Activated T-cell treated with anti-CD3 and anti-CD28 coated beads for 4 hours (primary cell): Measurements from ENCODE around the gene LYRM9.
"Not testable (repeated sequence)": the region's sequence is repeated elsewhere in the genome, so short reads cannot be mapped to it uniquely, and the experiment has no call there.

Experiments used
- DNase-seq: peaks from one replicate; pipeline ENCODE4 v3.0.0-alpha.2; 2020

Gene LYRM9

DNA sequence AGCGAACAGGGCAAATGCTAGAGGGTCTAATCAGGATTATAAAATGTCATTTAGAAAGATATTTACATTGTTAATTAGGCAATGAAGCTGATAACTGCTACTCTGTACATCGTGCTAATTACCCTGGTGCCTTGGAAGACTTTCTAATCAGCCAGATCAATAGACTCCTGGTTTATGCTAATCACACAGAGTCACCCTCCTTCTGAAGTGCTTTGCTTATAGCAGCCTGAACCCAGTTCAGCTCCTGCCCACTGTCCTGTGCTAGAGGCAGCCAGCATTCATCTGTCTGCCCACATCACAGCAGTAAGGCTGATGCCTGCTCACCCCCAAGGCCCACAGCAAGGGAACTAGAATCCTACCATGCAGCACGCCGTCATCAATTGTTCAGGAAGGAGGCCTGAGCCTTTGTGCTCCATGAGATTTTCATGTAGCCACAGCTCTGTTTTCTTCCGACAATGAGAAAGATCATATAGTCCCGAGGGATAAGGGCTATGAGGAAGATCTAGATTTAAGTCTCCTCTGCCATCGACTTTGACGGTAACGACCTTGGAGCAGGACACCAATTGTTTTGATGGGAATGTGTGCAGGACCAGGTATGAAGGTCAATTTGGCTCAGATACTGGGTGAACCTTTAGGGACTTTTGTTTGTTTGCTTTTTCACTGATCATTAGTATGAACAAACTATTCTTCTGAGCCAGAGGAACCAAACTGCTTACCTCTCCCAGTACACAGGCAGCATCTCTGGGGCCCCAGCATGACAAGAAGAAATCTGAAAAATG lies 12.5 kb upstream of the LYRM9 start:
- DNase-seq: no peak

- no peak for DNase-seq
Observed at GRCh38 chr17:27904534-27905446, 11.6 kb upstream of the LYRM9 start.

- DNase-seq: no peak
Observed at GRCh38 chr17:27904114-27904513, 10.9 kb upstream of the LYRM9 start.

- no peak for DNase-seq
Observed at GRCh38 chr17:27899525-27899924, 6.4 kb upstream of the LYRM9 start.

DNA sequence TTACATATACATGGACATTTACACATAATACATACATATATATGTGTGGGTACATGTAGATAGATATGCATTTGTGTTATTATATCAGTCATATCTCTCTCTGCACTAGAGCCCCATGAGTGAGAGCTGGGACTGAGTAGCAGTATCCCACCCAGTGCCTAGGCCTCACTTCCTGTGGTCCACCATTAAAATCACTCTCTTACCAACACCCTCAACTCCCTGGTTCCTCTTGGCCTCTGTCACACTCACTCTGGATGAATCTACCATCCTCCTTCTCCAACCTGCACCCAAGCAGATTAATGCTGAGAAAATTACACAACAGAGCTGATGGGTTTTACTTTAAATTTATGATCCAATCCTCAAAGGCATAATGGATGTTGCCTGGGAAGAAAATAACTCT lies 4.9 kb upstream of the LYRM9 start:
- no peak for DNase-seq

GRCh38 chr17:27896701-27897100 lies 3.5 kb upstream of the LYRM9 start:
- no peak for DNase-seq

DNA sequence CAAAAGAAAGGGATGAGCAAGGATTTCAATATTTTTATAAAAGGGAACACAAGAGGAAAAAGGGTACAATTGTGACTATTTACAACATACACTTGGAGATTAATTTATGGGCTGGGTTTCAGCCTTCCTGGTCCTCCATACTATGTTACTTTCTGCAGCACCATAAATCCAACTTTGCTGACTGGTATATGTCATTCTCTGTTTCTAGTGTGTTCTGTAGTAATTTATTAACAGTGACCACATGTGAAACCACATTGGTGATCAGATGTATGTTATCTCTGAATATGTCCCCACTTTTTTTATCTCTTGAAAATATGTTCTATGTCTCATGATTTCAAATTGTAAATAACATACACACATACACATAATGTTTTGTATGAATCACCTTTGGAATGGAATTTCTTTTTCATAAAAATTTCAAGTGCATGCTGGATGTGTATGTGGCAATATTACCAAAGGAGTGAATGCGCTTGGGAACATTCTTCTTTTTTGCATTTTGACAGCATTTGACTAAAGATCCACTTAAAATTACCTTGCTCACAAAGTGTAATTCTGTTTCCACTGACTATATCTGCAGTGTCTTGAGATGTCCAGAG lies 2.9 kb upstream of the LYRM9 start:
- no peak for DNase-seq

GRCh38 chr17:27895123-27895895 lies 2.1 kb upstream of the LYRM9 start:
- DNase-seq: no peak

DNA sequence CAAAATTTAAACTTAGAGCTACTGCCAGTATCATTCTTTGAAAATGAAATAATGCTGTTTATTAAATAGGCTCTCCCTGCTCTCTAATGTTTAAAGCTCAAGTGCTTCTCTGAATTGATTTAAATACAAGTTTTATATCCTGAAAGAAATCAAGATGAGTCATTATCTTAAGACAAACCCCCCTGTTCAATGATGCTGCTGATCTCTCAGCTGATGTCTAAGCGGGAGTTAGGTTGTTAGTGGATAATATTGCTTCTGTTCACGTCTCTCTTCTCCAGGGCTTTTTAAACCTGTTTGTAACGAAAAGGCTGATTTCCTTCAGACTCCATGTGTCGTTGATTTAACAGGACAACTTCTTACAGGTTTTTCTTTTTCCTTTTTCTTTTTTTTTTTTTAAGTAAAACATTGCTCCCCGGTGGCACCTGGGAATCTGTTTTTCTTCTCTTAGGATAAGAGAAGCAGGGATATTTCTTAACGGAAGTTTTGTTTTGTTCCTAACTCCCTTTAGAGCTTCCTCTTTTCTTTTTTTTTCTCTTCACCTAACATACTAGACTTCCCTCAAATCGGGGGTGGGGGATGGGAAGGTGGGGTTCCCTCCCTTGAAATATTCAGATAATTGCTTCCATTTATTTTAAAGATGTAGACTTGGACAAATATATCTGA lies 807 bp upstream of the LYRM9 start:
- DNase-seq: no peak

- DNase-seq: no peak
Observed at GRCh38 chr17:27892542-27892865, 661 bp downstream of the LYRM9 start.

GRCh38 chr17:27891841-27892240 lies 1.3 kb downstream of the LYRM9 start:
- no peak for DNase-seq

GRCh38 chr17:27889711-27890251 lies 3.4 kb downstream of the LYRM9 start:
- no peak for DNase-seq

DNA sequence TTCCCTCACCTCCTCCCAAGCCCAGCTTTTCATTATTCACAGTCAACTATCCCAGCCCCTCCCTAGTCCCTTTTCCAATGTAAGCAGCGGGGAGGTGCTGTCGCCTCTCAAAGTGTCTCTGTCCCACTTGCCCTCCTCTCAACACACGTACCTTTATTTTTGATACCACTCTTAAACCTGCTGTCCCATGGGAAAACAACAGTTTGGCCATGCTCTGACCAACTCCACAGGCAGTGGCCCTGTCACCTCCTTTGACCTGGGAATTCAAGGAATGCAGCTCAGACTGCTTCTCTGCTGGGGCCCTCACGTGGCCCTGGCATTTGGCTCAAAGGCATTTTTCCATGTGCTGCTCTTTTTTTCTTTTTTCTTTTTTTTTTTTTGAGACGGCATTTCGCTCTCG lies 4.2 kb downstream of the LYRM9 start:
- DNase-seq: no peak

DNA sequence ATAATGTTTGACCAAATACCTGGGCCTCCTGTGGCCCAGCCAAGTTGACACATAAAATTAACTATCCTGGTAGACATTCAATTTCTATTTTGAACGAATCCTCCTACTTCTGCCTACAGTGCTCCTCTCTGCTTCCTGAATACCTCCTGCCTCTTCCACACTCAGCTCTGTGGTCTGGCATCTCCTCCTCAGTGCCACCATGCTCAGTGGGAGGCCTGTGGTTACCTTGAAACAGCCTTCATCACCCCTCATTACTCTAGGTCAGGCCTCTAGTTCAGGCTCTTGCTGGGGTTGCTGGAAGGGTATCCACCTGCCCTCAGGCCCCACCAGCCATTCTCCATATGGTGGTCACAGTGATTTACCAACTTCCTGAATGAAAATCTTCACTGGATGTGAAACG lies 5.1 kb downstream of the LYRM9 start:
- no peak for DNase-seq

DNA sequence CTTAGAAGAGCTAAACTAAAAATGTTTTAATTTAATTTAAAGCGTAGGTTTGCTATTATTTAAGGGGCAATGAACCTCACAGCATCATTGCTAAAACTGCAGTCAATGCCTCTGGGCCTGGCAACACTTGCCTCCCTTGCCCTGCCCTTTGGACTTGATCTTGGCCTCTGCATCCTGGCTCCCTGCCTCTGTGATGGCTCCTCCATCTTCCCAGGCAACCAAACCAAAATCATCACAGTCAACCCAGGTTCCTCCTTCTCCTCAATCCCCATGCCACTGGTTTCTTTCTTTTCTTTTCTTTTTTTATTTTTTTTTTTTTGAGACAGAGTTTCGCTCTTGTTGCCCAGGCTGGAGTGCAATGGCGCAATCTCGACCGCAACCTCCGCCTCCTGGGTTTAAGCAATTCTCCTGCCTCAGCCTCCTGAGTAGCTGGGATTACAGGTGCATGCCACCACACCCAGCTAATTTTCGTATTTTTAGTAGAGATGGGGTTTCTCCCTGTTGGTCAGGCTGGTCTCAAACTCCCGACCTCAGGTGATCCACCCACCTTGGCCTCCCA lies 6.7 kb downstream of the LYRM9 start:
- not testable (repeated sequence) for DNase-seq

DNA sequence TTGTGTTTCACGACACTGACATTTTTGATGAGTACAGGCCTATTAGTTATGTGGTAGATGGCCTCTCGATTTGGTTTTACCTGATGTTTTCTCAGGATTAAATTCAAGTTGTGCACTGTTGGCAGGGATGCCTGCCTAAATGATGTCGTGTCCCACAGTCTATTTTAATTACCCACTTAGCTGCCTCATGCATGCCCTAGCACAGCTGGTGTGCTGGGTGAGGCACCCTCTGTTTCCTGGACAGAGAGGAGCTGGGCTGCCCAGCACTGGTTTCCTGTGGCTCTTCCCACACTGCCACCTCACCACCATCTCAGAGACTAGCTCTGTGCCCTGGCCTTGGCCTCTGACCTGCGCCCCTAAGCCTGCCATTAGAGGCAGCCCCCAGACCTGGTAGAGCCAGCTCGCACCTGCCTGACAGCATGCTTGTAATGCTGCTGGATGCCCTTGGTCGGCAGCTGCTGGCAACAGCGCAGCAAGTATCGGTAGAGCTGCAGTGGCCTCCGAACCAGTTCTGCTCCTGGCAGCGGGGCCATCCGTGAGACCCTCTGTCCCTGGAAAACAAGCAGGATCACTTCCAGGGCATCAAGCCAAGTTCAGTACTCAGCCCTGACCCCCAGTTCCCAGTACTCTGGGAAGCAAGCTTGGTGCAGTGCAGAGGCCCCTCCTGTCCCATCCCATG lies 10.9 kb downstream of the LYRM9 start:
- DNase-seq: no peak

DNA sequence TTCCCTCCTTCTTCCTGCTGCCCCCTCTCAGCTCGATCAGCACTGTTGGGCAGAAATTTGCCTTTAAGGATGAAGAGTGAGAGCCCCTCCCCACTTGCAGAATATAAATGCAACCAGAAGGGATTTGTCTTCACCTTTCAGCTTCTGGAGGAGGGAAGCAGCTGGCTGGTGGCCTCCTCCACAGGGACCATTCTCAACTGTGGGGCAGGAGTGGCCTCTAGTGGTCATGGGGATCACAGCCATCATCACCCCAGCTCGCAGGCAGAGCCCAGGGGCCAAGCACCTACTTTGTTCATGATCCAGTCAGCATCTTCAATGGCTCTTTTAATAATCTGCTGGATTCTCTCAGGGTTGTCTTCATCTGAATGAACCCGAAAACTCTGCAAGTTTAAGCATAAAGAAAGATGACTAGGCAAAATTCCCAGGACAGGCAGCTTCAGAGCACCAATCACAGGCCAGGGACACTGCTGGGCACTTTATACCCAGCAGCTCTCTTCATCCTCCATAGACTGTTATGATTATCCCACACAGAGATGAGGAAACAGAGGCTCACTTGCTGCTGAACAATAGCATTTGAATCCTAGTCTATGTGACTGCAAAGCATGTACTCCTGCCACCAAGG lies 13.1 kb downstream of the LYRM9 start:
- DNase-seq: peak; percentile 42

DNA sequence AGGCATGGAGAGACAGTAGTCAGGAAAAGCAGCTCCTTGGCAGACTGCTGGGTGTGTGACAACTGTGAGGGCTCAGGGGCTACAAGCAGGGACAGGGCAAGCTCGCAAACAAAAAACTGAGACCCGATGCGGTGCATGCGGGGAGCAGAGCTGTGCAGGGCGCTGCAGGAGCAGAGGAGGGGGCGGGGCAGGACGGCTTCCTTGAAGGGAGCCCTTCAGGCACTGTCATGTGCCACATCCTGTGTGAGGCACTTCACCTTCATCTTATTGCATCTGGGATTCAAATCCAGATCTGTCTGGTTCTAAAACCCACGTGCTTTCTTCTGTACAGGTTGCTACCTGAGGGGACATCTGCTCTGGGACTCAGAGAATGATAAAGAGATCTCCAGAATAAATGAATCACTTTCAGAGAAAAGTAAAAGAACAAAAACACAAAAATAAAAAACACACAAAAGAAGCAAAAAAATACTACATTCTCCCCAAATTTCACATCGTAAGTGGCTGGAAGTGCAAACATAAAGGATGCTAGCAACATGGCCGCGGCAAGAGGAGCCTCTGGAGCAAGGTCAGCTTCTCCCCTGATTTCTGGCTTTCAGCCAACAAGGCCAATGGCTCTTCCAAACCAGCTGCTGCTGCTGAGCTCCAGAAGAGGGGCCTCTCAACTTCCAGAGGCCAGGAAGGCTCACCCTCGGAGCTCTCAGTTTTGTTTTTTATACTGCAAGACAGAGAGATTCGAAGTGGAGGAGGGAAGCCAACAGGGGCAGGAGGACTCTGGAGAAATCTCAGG lies 14.2 kb downstream of the LYRM9 start:
- DNase-seq: no peak

DNA sequence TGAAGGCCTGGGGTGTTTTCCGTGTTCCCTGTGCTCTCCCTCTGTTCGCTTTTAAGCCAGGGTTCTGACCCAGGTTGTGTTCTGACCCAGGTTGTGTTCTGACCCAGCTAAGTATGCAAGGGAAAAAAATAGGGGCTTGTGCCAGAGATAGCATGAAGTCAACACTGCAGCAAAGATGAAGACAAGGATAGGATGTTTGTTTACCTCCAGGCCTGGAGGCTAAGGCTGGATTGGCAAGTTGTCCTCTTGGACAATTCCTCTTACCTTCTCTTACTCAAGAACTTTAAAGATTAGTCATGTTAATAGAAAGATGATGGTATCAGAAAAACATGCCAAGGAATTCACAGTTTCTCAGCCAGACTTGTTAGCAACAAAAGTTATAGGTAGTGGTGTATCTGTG lies 19.4 kb downstream of the LYRM9 start:
- DNase-seq: no peak

DNA sequence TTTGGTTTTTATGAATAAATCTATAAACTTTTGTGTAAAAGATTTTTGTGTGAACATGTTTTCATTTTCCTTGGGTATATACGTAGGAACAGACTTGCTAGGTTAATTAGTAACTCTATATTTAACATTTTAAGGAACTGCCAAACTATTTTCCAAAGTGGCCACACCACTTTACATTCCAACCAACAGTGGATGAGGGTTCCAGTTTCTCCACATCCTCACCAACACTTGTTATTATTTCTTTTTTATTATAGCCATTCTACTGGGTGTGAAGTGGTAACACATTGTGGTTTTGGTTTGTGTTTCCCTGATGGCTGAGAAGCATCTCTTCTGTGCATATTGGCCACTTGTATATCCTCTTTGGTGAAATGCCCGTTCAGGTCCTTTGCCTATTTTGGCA lies 20.0 kb downstream of the LYRM9 start:
- no peak for DNase-seq
